Gastrocnemius medialis (tissue), 4 donors: ENCODE measurements around the gene RNF144A. TPM values are rescaled to one million over a fixed set of nuclear protein-coding genes. Genes with fewer than 3 reads are reported as not detected.
A peak's percentile ranks its signal among the peaks of the same experiment; 100 is the strongest.

ENCODE experiments used
- ATAC-seq, 2 donors: fragments of 150-250 bp; one replicate each; pipeline ENCODE4 v1.9.1; 2016
- DNase-seq, 2 donors: peaks; one replicate each; pipeline ENCODE4 v3.0.0-alpha.2; 2019
- H3K27ac ChIP-seq, 4 donors: fragments of 200-600 bp; sonication (generic); 1 replicate in 1 of 4; 2 replicates in 3 of 4; pipeline ENCODE4 v1.5.1; 2016 to 2018; ENCODE audit warnings: mild to moderate bottlenecking in 2 of 4, moderate library complexity in 1 of 4
- H3K27me3 ChIP-seq, 3 donors: fragments of 200-600 bp; sonication (generic) in 2 of 3; 1 replicate in 1 of 3; 2 replicates in 2 of 3; pipeline versions ENCODE4 v1.5.1 to v1.6.0; 2016 to 2019; ENCODE audit warnings: mild to moderate bottlenecking in 1 of 3, moderate library complexity in 1 of 3
- H3K36me3 ChIP-seq, 2 donors: fragments of 200-600 bp; sonication (generic) in 1 of 2; one replicate each; pipeline ENCODE4 v1.5.1; 2017 to 2018
- H3K4me1 ChIP-seq, 2 donors: fragments of 200-600 bp; sonication (generic) in 1 of 2; one replicate each; pipeline ENCODE4 v1.5.1; 2016 to 2017; ENCODE audit warnings: mild to moderate bottlenecking in 2 of 2
- H3K4me3 ChIP-seq, 4 donors: fragments of 200-600 bp; sonication (generic) in 3 of 4; 1 replicate in 1 of 4; 2 replicates in 3 of 4; pipeline ENCODE4 v1.5.1; 2016 to 2019; ENCODE audit warnings: mild to moderate bottlenecking in 2 of 4
- H3K9me3 ChIP-seq, 3 donors: fragments of 200-600 bp; sonication (generic) in 2 of 3; 1 replicate in 1 of 3; 2 replicates in 2 of 3; pipeline ENCODE4 v1.5.1; 2016 to 2019
- CTCF ChIP-seq, 5 experiments: fragments of 450-650 bp in 3 of 5; fragments of 200-600 bp in 2 of 5; sonication (generic) in 2 of 5; IDR thresholded peaks in 4 of 5; conservative IDR thresholded peaks in 1 of 5; 1 replicate in 4 of 5; 2 replicates in 1 of 5; pipeline ENCODE4 v1.5.1; 2016 to 2019; ENCODE audit warnings: antibody characterized with exemption in 5 of 5, mild to moderate bottlenecking in 3 of 5, moderate library complexity in 3 of 5
- POLR2A ChIP-seq, 2 donors: fragments of 450-650 bp; IDR thresholded peaks; one replicate each; pipeline ENCODE4 v1.6.1; 2017; ENCODE audit warnings: antibody characterized with exemption in 2 of 2, mild to moderate bottlenecking in 2 of 2, moderate library complexity in 2 of 2
- in situ Hi-C, 4 donors: fragments of 200-750 bp; cut with MboI; loops; one replicate each; pipeline versions ENCODE4 v1.15.0 to v1.8.0; 2017; ENCODE audit warnings: low sequenced_read_pairs in 4 of 4
- intact Hi-C: fragments of 100-400 bp; cut with DNase I; formaldehyde crosslinking; loops from one replicate; pipeline ENCODE4 v1.15.1; 2023; ENCODE audit warnings: low total_unique reads
- total RNA-seq, 4 donors: library from RNA; depleted of rRNA; stranded (reverse); fragments of >200 nt; gene quantifications; one replicate each; pipeline versions ENCODE4 v1.1.0 to v1.2.3, GENCODE V29; 2016

Gene RNF144A
- total RNA-seq, 4 donors from 2014 or later: 4.9 to 16.2 (median 10.2) TPM

- in situ Hi-C loops (no loop called here), intact Hi-C loops (no loop called here)
- ATAC-seq (no peak), DNase-seq (no peak)
- Histone ChIP-seq H3K9me3 (no peaks in the 10 kb centered on the region), H3K27me3 (no peaks in the 10 kb centered on the region), H3K36me3 (no peaks in the 10 kb centered on the region), H3K27ac (no peak overlapping the region), H3K4me1 (peaks cover 28 to 29% of the 10 kb centered on the region in 2 donors), H3K4me3 (no peak overlapping the region)
- TF ChIP-seq POLR2A (IDR thresholded peaks at IDR 0.05): no peak
- no peak for TF ChIP-seq CTCF (IDR thresholded peaks at IDR 0.05 in 4 of 5, conservative IDR thresholded peaks at IDR 0.05 in 1 of 5)
Measured at GRCh38 chr2:6967301-6967700, 50.1 kb downstream of the RNF144A start.

GRCh38 chr2:6968319-6969100 lies 51.3 kb downstream of the RNF144A start:
- no peaks in the 10 kb centered on the region for H3K9me3 ChIP-seq
- in situ Hi-C loops: no loop called here
- intact Hi-C loops: no loop called here
- no peaks in the 10 kb centered on the region for H3K27me3 ChIP-seq
- no peak overlapping the region for H3K4me3 ChIP-seq
- peaks cover 28 to 29% of the 10 kb centered on the region in 2 donors for H3K4me1 ChIP-seq
- peak in 1 of 2 donors; percentile 53 for ATAC-seq
- TF ChIP-seq POLR2A (IDR thresholded peaks at IDR 0.05) (no peak), CTCF (IDR thresholded peaks at IDR 0.05 in 4 of 5, conservative IDR thresholded peaks at IDR 0.05 in 1 of 5) (no peak)
- no peak for DNase-seq
- no peak overlapping the region for H3K27ac ChIP-seq
- H3K36me3 ChIP-seq: no peaks in the 10 kb centered on the region

GRCh38 chr2:6970551-6970950 lies 53.3 kb downstream of the RNF144A start:
- no peak for DNase-seq
- no peak overlapping the region for H3K4me3 ChIP-seq
- no peaks in the 10 kb centered on the region for H3K36me3 ChIP-seq
- intact Hi-C loops: no loop called here
- ATAC-seq: no peak
- H3K27ac ChIP-seq: no peak overlapping the region
- no peak for TF ChIP-seq CTCF (IDR thresholded peaks at IDR 0.05 in 4 of 5, conservative IDR thresholded peaks at IDR 0.05 in 1 of 5)
- no peak for TF ChIP-seq POLR2A (IDR thresholded peaks at IDR 0.05)
- in situ Hi-C loops: no loop called here
- H3K27me3 ChIP-seq: no peaks in the 10 kb centered on the region
- peaks cover 28 to 29% of the 10 kb centered on the region in 2 donors for H3K4me1 ChIP-seq
- no peaks in the 10 kb centered on the region for H3K9me3 ChIP-seq

- Histone ChIP-seq H3K27me3 (no peaks in the 10 kb centered on the region), H3K27ac (no peak overlapping the region), H3K36me3 (no peaks in the 10 kb centered on the region), H3K4me1 (peaks cover 25 to 32% of the 10 kb centered on the region in 2 donors), H3K9me3 (no peaks in the 10 kb centered on the region), H3K4me3 (no peak overlapping the region)
- DNase-seq (no peak), ATAC-seq (no peak)
- intact Hi-C loops: no loop called here
- in situ Hi-C loops: no loop called here
- TF ChIP-seq CTCF (IDR thresholded peaks at IDR 0.05 in 4 of 5, conservative IDR thresholded peaks at IDR 0.05 in 1 of 5): no peak
- no peak for TF ChIP-seq POLR2A (IDR thresholded peaks at IDR 0.05)
Measured at GRCh38 chr2:6970976-6971480, 53.8 kb downstream of the RNF144A start.
